Measurements from ENCODE around the gene EWSR1. TPM values are rescaled to one million over a fixed set of nuclear protein-coding genes. Genes with fewer than 3 reads are reported as not detected.

EWSR1 gene
- total RNA-seq, 2 donors from 2014 or later: 231 to 319 TPM

GRCh38 chr22:29270475-29271271 is 2.6 kb downstream of the EWSR1 start:
- H3K27me3 Mint-ChIP-seq: no peaks in the 10 kb centered on the region
- H3K36me3 Mint-ChIP-seq (ENCODE audit: low read depth): peaks cover 94% of the 10 kb centered on the region
- peak overlapping the region; percentile 100 for H3K27ac Mint-ChIP-seq
- ATAC-seq (replicated peaks): no peak
- H3K4me1 Mint-ChIP-seq: peaks cover 63% of the 10 kb centered on the region
- no peaks in the 10 kb centered on the region for H3K9me3 Mint-ChIP-seq
- peak overlapping the region; percentile 99 for H3K4me3 Mint-ChIP-seq

GRCh38 chr22:29272624-29273023 is 4.6 kb downstream of the EWSR1 start:
- ATAC-seq (replicated peaks): no peak
- Mint-ChIP-seq H3K4me3 (peak overlapping the region; percentile 99), H3K4me1 (peaks cover 64% of the 10 kb centered on the region), H3K27ac (no peak overlapping the region), H3K27me3 (no peaks in the 10 kb centered on the region), H3K9me3 (no peaks in the 10 kb centered on the region), H3K36me3 (ENCODE audit: low read depth) (peaks cover 98% of the 10 kb centered on the region)

- ATAC-seq (replicated peaks): no peak
- no peaks in the 10 kb centered on the region for H3K27me3 Mint-ChIP-seq
- no peaks in the 10 kb centered on the region for H3K9me3 Mint-ChIP-seq
- H3K36me3 Mint-ChIP-seq (ENCODE audit: low read depth): peaks cover 100% of the 10 kb centered on the region
- peak overlapping the region; percentile 10 for H3K4me3 Mint-ChIP-seq
- H3K27ac Mint-ChIP-seq: peak overlapping the region; percentile 55
- peaks cover 64% of the 10 kb centered on the region for H3K4me1 Mint-ChIP-seq
Measured at GRCh38 chr22:29275167-29275566, 7.1 kb downstream of the EWSR1 start.

GRCh38 chr22:29275819-29276565 is 7.9 kb downstream of the EWSR1 start:
- H3K27ac Mint-ChIP-seq: peak overlapping the region; percentile 55
- peaks cover 100% of the 10 kb centered on the region for H3K36me3 Mint-ChIP-seq (ENCODE audit: low read depth)
- H3K4me1 Mint-ChIP-seq: peaks cover 56% of the 10 kb centered on the region
- H3K9me3 Mint-ChIP-seq: no peaks in the 10 kb centered on the region
- peak overlapping the region; percentile 12 for H3K4me3 Mint-ChIP-seq
- no peaks in the 10 kb centered on the region for H3K27me3 Mint-ChIP-seq
- no peak for ATAC-seq (replicated peaks)

- Mint-ChIP-seq H3K4me3 (no peak overlapping the region), H3K4me1 (peaks cover 43% of the 10 kb centered on the region)
Measured at GRCh38 chr22:29277927-29278326, 9.9 kb downstream of the EWSR1 start.

GRCh38 chr22:29284196-29284595 is 16.1 kb downstream of the EWSR1 start:
- no peak overlapping the region for H3K4me3 Mint-ChIP-seq
- no peaks in the 10 kb centered on the region for H3K27me3 Mint-ChIP-seq
- H3K27ac Mint-ChIP-seq: no peak overlapping the region
- no peaks in the 10 kb centered on the region for H3K9me3 Mint-ChIP-seq
- ATAC-seq (replicated peaks): no peak
- peaks cover 100% of the 10 kb centered on the region for H3K36me3 Mint-ChIP-seq (ENCODE audit: low read depth)
- H3K4me1 Mint-ChIP-seq: peaks cover 5% of the 10 kb centered on the region

More at GRCh38 chr22:29277927-29278326, 9.9 kb downstream of the EWSR1 start:
- Mint-ChIP-seq H3K36me3 (ENCODE audit: low read depth) (peaks cover 100% of the 10 kb centered on the region), H3K9me3 (no peaks in the 10 kb centered on the region), H3K27ac (peak overlapping the region; percentile 48), H3K27me3 (no peaks in the 10 kb centered on the region)
- no peak for ATAC-seq (replicated peaks)

GRCh38 chr22:29288837-29289236 is 20.8 kb downstream of the EWSR1 start:
- no peaks in the 10 kb centered on the region for H3K27me3 Mint-ChIP-seq
- peak overlapping the region; percentile 49 for H3K27ac Mint-ChIP-seq
- peaks cover 4% of the 10 kb centered on the region for H3K4me1 Mint-ChIP-seq
- no peak for ATAC-seq (replicated peaks)
- peaks cover 100% of the 10 kb centered on the region for H3K36me3 Mint-ChIP-seq (ENCODE audit: low read depth)
- no peak overlapping the region for H3K4me3 Mint-ChIP-seq
- no peaks in the 10 kb centered on the region for H3K9me3 Mint-ChIP-seq

GRCh38 chr22:29290061-29290460 is 22.0 kb downstream of the EWSR1 start:
- Mint-ChIP-seq H3K9me3 (no peaks in the 10 kb centered on the region), H3K27me3 (no peaks in the 10 kb centered on the region), H3K36me3 (ENCODE audit: low read depth) (peaks cover 100% of the 10 kb centered on the region), H3K4me3 (no peak overlapping the region), H3K27ac (no peak overlapping the region), H3K4me1 (peaks cover 4% of the 10 kb centered on the region)
- no peak for ATAC-seq (replicated peaks)

- Mint-ChIP-seq H3K4me3 (no peak overlapping the region), H3K27ac (peak overlapping the region; percentile 58), H3K4me1 (peaks cover 4% of the 10 kb centered on the region), H3K36me3 (ENCODE audit: low read depth) (peaks cover 100% of the 10 kb centered on the region), H3K9me3 (no peaks in the 10 kb centered on the region), H3K27me3 (no peaks in the 10 kb centered on the region)
- no peak for ATAC-seq (replicated peaks)
Measured at GRCh38 chr22:29291215-29291614, 23.1 kb downstream of the EWSR1 start.

- Mint-ChIP-seq H3K27ac (no peak overlapping the region), H3K4me1 (peaks cover 4% of the 10 kb centered on the region), H3K36me3 (ENCODE audit: low read depth) (peaks cover 100% of the 10 kb centered on the region)
Measured at GRCh38 chr22:29292379-29292778, 24.3 kb downstream of the EWSR1 start.

GRCh38 chr22:29298641-29299040 is 30.6 kb downstream of the EWSR1 start:
- ATAC-seq (replicated peaks): no peak
- Mint-ChIP-seq H3K9me3 (no peaks in the 10 kb centered on the region), H3K36me3 (ENCODE audit: low read depth) (peaks cover 80% of the 10 kb centered on the region), H3K27me3 (no peaks in the 10 kb centered on the region), H3K4me3 (no peak overlapping the region), H3K27ac (peak overlapping the region; percentile 29), H3K4me1 (peaks cover 7% of the 10 kb centered on the region)

More at GRCh38 chr22:29292379-29292778, 24.3 kb downstream of the EWSR1 start:
- no peak for ATAC-seq (replicated peaks)
- Mint-ChIP-seq H3K27me3 (no peaks in the 10 kb centered on the region), H3K9me3 (no peaks in the 10 kb centered on the region), H3K4me3 (no peak overlapping the region)

GRCh38 chr22:29299136-29299900 is 31.2 kb downstream of the EWSR1 start:
- no peak for ATAC-seq (replicated peaks)
- H3K27ac Mint-ChIP-seq: peak overlapping the region; percentile 29
- H3K4me3 Mint-ChIP-seq: no peak overlapping the region
- H3K36me3 Mint-ChIP-seq (ENCODE audit: low read depth): peaks cover 74% of the 10 kb centered on the region
- H3K9me3 Mint-ChIP-seq: no peaks in the 10 kb centered on the region
- no peaks in the 10 kb centered on the region for H3K27me3 Mint-ChIP-seq
- peaks cover 7% of the 10 kb centered on the region for H3K4me1 Mint-ChIP-seq

- peak overlapping the region; percentile 49 for H3K27ac Mint-ChIP-seq
- no peaks in the 10 kb centered on the region for H3K27me3 Mint-ChIP-seq
- peaks cover 7% of the 10 kb centered on the region for H3K4me1 Mint-ChIP-seq
- ATAC-seq (replicated peaks): no peak
- no peaks in the 10 kb centered on the region for H3K9me3 Mint-ChIP-seq
- peaks cover 62% of the 10 kb centered on the region for H3K36me3 Mint-ChIP-seq (ENCODE audit: low read depth)
- no peak overlapping the region for H3K4me3 Mint-ChIP-seq
Measured at GRCh38 chr22:29300467-29300806, 32.4 kb downstream of the EWSR1 start.

GRCh38 chr22:29300807-29301601 is 32.9 kb downstream of the EWSR1 start:
- Mint-ChIP-seq H3K27ac (peak overlapping the region; percentile 49), H3K4me1 (peaks cover 7% of the 10 kb centered on the region), H3K36me3 (ENCODE audit: low read depth) (peaks cover 57% of the 10 kb centered on the region), H3K4me3 (no peak overlapping the region), H3K27me3 (no peaks in the 10 kb centered on the region), H3K9me3 (no peaks in the 10 kb centered on the region)
- peak; percentile 15 for ATAC-seq (replicated peaks)

All from activated T-helper 17 cell treated with anti-CD3 and anti-CD28 coated beads, Interleukin-2, amount 50 U/mL, for 72 hours (primary cell).